ENCODE measurements around the gene CHRNB1. TPM values are rescaled to one million over a fixed set of nuclear protein-coding genes. Genes with fewer than 3 reads are reported as not detected.

CHRNB1 gene
- total RNA-seq, 2 experiments from 2014 or later: 1.6 to 2.2 TPM

- intact Hi-C loops (cut with DNase I, micrococcal nuclease): loop anchor here (1.0 to 2.0 kb wide), 3 partner anchors 17 to 41 kb away; no protein-coding TSS in a partner anchor
Measured at GRCh38 chr17:7477392-7478275, 32.8 kb downstream of the CHRNB1 start.

GRCh38 chr17:7478276-7479212 lies 33.7 kb downstream of the CHRNB1 start:
- Mint-ChIP-seq H3K4me1 (ENCODE audit: low read depth) (peaks cover 60% of the 10 kb centered on the region), H3K9me3 (no peaks in the 10 kb centered on the region), H3K4me3 (peak overlapping the region; percentile 91), H3K27ac (peak overlapping the region; percentile 93), H3K27me3 (no peaks in the 10 kb centered on the region), H3K36me3 (ENCODE audit: low read depth) (peaks cover 23% of the 10 kb centered on the region)
- Histone ChIP-seq H3K27me3 (ENCODE audit: control insufficient read depth in 1 of 2, insufficient read depth in 2 of 2, low read length in 2 of 2) (no peaks in the 10 kb centered on the region), H3K36me3 (ENCODE audit: insufficient read depth, low read length) (peaks cover 6% of the 10 kb centered on the region), H3K27ac (ENCODE audit: low read depth in 1 of 2, low read length in 2 of 2) (peak overlapping the region; percentile 70 to 99), H3K4me3 (ENCODE audit: low read length) (peak overlapping the region; percentile 77), H3K9me3 (ENCODE audit: control insufficient read depth in 1 of 2, insufficient read depth in 1 of 2, low read length in 2 of 2) (no peaks in the 10 kb centered on the region), H3K4me1 (ENCODE audit: insufficient read depth, low read length) (peaks cover 81% of the 10 kb centered on the region)
- peak; percentile 46 to 88 (median 70) for DNase-seq
- ChIA-PET POLR2A (interaction anchor here (0.7 to 7.2 kb wide), 24 partner anchors 7 to 678 kb away, joined by 3 to 137 read pairs (median 5); partner anchors contain the start of genes ACADVL, ATP1B2, CHRNB1 and FGF11), CTCF (interaction anchor here (1.8 to 3.5 kb wide), 2 partner anchors 42 to 123 kb away, joined by 6 to 25 read pairs; partner anchors contain the start of gene TMEM102)
- ATAC-seq (ENCODE audit: poor library complexity): peak; percentile 46
- intact Hi-C loops (cut with DNase I, micrococcal nuclease): loop anchor here (1.0 to 2.0 kb wide), 2 partner anchors 23 to 42 kb away; no protein-coding TSS in a partner anchor
- TF ChIP-seq CTCF (IDR thresholded peaks at IDR 0.05): no peak

More at GRCh38 chr17:7477392-7478275, 32.8 kb downstream of the CHRNB1 start:
- peak overlapping the region in 1 of 2 donors; percentile 99 for H3K27ac ChIP-seq (ENCODE audit: low read depth in 1 of 2, low read length in 2 of 2)
- H3K4me1 ChIP-seq (ENCODE audit: insufficient read depth, low read length): peaks cover 77% of the 10 kb centered on the region
- H3K4me3 ChIP-seq (ENCODE audit: low read length): peak overlapping the region; percentile 77
- no peaks in the 10 kb centered on the region for H3K27me3 Mint-ChIP-seq
- H3K36me3 Mint-ChIP-seq (ENCODE audit: low read depth): peaks cover 17% of the 10 kb centered on the region
- DNase-seq (peak in 6 of 14 experiments; percentile 36 to 69 (median 52)), ATAC-seq (ENCODE audit: poor library complexity) (peak; percentile 28)
- ChIA-PET POLR2A (interaction anchor here (1.5 to 7.2 kb wide), 12 partner anchors 8 to 257 kb away, joined by 3 to 137 read pairs (median 10); partner anchors contain the start of genes ACADVL, ATP1B2, FGF11 and MPDU1), CTCF (interaction anchor here (1.8 to 3.5 kb wide), 2 partner anchors 41 to 122 kb away, joined by 6 to 25 read pairs; partner anchors contain the start of gene TMEM102)
- no peaks in the 10 kb centered on the region for H3K9me3 Mint-ChIP-seq
- no peaks in the 10 kb centered on the region for H3K9me3 ChIP-seq (ENCODE audit: control insufficient read depth in 1 of 2, insufficient read depth in 1 of 2, low read length in 2 of 2)
- peaks cover 55% of the 10 kb centered on the region for H3K4me1 Mint-ChIP-seq (ENCODE audit: low read depth)
- TF ChIP-seq CTCF (IDR thresholded peaks at IDR 0.05): no peak
- no peaks in the 10 kb centered on the region for H3K27me3 ChIP-seq (ENCODE audit: control insufficient read depth in 1 of 2, insufficient read depth in 2 of 2, low read length in 2 of 2)
- H3K36me3 ChIP-seq (ENCODE audit: insufficient read depth, low read length): peaks cover 6% of the 10 kb centered on the region
- H3K27ac Mint-ChIP-seq: peak overlapping the region; percentile 93
- peak overlapping the region; percentile 91 for H3K4me3 Mint-ChIP-seq
